Lower lobe of right lung (tissue), 2 donors: ENCODE data around the gene TTLL6. TPM values are rescaled to one million over a fixed set of nuclear protein-coding genes. Genes with fewer than 3 reads are reported as not detected.
"Not testable (repeated sequence)": the region's sequence is repeated elsewhere in the genome, so short reads cannot be mapped to it uniquely, and the experiment has no call there.

Experiments used
- ATAC-seq, 2 donors: fragments of 200-7000 bp; cut with Tn5 transposase; one replicate each; pipeline ENCODE4 v1.9.1; 2020 to 2022; ENCODE audit warnings: mild to moderate bottlenecking in 2 of 2, moderate library complexity in 2 of 2
- DNase-seq: peaks from one replicate; pipeline ENCODE4 v3.0.0-alpha.2; 2020
- H3K27ac ChIP-seq: fragments of 200-600 bp; one replicate; pipeline ENCODE4 v1.8.0; 2022
- H3K27me3 ChIP-seq: fragments of 200-600 bp; one replicate; pipeline ENCODE4 v1.8.0; 2022; ENCODE audit warnings: low read depth
- H3K36me3 ChIP-seq: fragments of 200-600 bp; one replicate; pipeline ENCODE4 v1.8.0; 2022; ENCODE audit warnings: mild to moderate bottlenecking
- H3K4me1 ChIP-seq: fragments of 200-600 bp; one replicate; pipeline ENCODE4 v1.8.0; 2022
- H3K4me3 ChIP-seq: fragments of 200-600 bp; one replicate; pipeline ENCODE4 v1.8.0; 2022; ENCODE audit warnings: mild to moderate bottlenecking
- H3K9me3 ChIP-seq: fragments of 200-600 bp; one replicate; pipeline ENCODE4 v1.8.0; 2022
- CTCF ChIP-seq: fragments of 200-600 bp; IDR thresholded peaks from one replicate; pipeline ENCODE4 v1.8.0; 2022; ENCODE audit warnings: antibody characterized with exemption, mild to moderate bottlenecking
- intact Hi-C: fragments of 100-400 bp; cut with DNase I; formaldehyde crosslinking; loops from one replicate; pipeline ENCODE4 v1.11.0; 2022
- total RNA-seq: library from RNA; stranded (reverse); fragmentation: NEBNext Ultra II Directional; extraction: Animal tissue kit (Norgen Biotek cat#: 25700); gene quantifications from one replicate; pipeline ENCODE4 v1.2.1, GENCODE V29; 2021
- donor health status: DM: no; HTN: yes; CAD: no; lungs with severe emphysema.

Gene TTLL6
- total RNA-seq, 1 donor from 2014 or later = 2.7 TPM

GRCh38 chr17:48812001-48812400 lies 5.0 kb downstream of the TTLL6 start:
- DNase-seq = no peak
- intact Hi-C loops = no loop called here
- no peak for TF ChIP-seq CTCF

GRCh38 chr17:48809182-48809581 lies 7.8 kb downstream of the TTLL6 start:
- peak; percentile 89 to 90 for ATAC-seq
- intact Hi-C loops = no loop called here
- no peaks in the 10 kb centered on the region for H3K27me3 ChIP-seq
- no peaks in the 10 kb centered on the region for H3K9me3 ChIP-seq
- peaks cover 6% of the 10 kb centered on the region for H3K4me1 ChIP-seq
- TF ChIP-seq CTCF = no peak
- no peaks in the 10 kb centered on the region for H3K36me3 ChIP-seq
- H3K4me3 ChIP-seq = no peak overlapping the region
- peak; percentile 70 for DNase-seq
- H3K27ac ChIP-seq = no peak overlapping the region

More at GRCh38 chr17:48812001-48812400, 5.0 kb downstream of the TTLL6 start:
- peak overlapping the region; percentile 4 for H3K27ac ChIP-seq
- H3K27me3 ChIP-seq = peaks cover 3% of the 10 kb centered on the region
- H3K4me3 ChIP-seq = no peak overlapping the region
- peaks cover 7% of the 10 kb centered on the region for H3K4me1 ChIP-seq
- no peaks in the 10 kb centered on the region for H3K9me3 ChIP-seq
- no peak for ATAC-seq
- H3K36me3 ChIP-seq = no peaks in the 10 kb centered on the region

- DNase-seq = peak; percentile 62
- no peak overlapping the region for H3K27ac ChIP-seq
- TF ChIP-seq CTCF = peak; percentile 95
- H3K4me1 ChIP-seq = peaks cover 24% of the 10 kb centered on the region
- no peaks in the 10 kb centered on the region for H3K27me3 ChIP-seq
- peak; percentile 80 to 88 for ATAC-seq
- no peaks in the 10 kb centered on the region for H3K36me3 ChIP-seq
- intact Hi-C loops = no loop called here
- no peaks in the 10 kb centered on the region for H3K9me3 ChIP-seq
- no peak overlapping the region for H3K4me3 ChIP-seq
These were observed 12.1 kb downstream of the TTLL6 start for GRCh38 chr17:48804936-48805411.

- Histone ChIP-seq H3K4me1 (peaks cover 24% of the 10 kb centered on the region), H3K36me3 (no peaks in the 10 kb centered on the region), H3K27ac (no peak overlapping the region), H3K4me3 (no peak overlapping the region), H3K9me3 (no peaks in the 10 kb centered on the region), H3K27me3 (no peaks in the 10 kb centered on the region)
- ATAC-seq (no peak), DNase-seq (no peak)
- TF ChIP-seq CTCF = no peak
- intact Hi-C loops = no loop called here
These were observed 16.3 kb downstream of the TTLL6 start for GRCh38 chr17:48800626-48801217.

- DNase-seq (no peak), ATAC-seq (no peak)
- H3K9me3 ChIP-seq = no peaks in the 10 kb centered on the region
- no peaks in the 10 kb centered on the region for H3K27me3 ChIP-seq
- TF ChIP-seq CTCF = no peak
- H3K4me3 ChIP-seq = no peak overlapping the region
- no peaks in the 10 kb centered on the region for H3K36me3 ChIP-seq
- H3K4me1 ChIP-seq = peaks cover 18% of the 10 kb centered on the region
- intact Hi-C loops = no loop called here
- H3K27ac ChIP-seq = no peak overlapping the region
These were observed 17.8 kb downstream of the TTLL6 start for GRCh38 chr17:48799069-48799723.

GRCh38 chr17:48796163-48796522 lies 20.9 kb downstream of the TTLL6 start:
- DNase-seq, H3K27ac ChIP-seq, H3K36me3 ChIP-seq, ATAC-seq, H3K4me3 ChIP-seq, H3K9me3 ChIP-seq, intact Hi-C loops, H3K27me3 ChIP-seq: not testable (repeated sequence)
- peaks cover 13% of the 10 kb centered on the region for H3K4me1 ChIP-seq
